Myocyte (in vitro differentiated cells): ENCODE data around the gene CS. TPM values are rescaled to one million over a fixed set of nuclear protein-coding genes. Genes with fewer than 3 reads are reported as not detected.

Source experiments
- total RNA-seq: library from RNA; depleted of rRNA; stranded (reverse); fragments of >200 nt; gene quantifications from 2 replicates; pipeline ENCODE4 v1.2.3, GENCODE V29; 2014

CS gene
- total RNA-seq, 1 donor from 2014 or later: 178 TPM

Other genes starting within 250 kb of the CS start
- gene ERBB3, start 220.2 kb downstream of the CS start, total RNA-seq: 178 and 188 TPM in 2 replicates
- 233 and 241 TPM in 2 replicates for gene PA2G4, start 195.8 kb downstream of the CS start, total RNA-seq
- gene RPL41, start 183.7 kb downstream of the CS start, total RNA-seq: 1,498 and 1,992 TPM in 2 replicates
- 4.9 and 5.5 TPM in 2 replicates for gene ZC3H10, start 182.1 kb downstream of the CS start, total RNA-seq
- gene ESYT1, start 172.1 kb downstream of the CS start, total RNA-seq: 442 and 481 TPM in 2 replicates
- gene MYL6B, start 147.7 kb downstream of the CS start, total RNA-seq: 3,936 and 4,339 TPM in 2 replicates
- gene MYL6, start 142.0 kb downstream of the CS start, total RNA-seq: 883 and 1,119 TPM in 2 replicates
- gene SMARCC2, start 110.8 kb downstream of the CS start, total RNA-seq: 75.8 and 80.0 TPM in 2 replicates
- gene RNF41, start 78.4 kb downstream of the CS start, total RNA-seq: 90.4 and 121 TPM in 2 replicates
- 29.2 and 32.0 TPM in 2 replicates for gene NABP2, start 76.0 kb downstream of the CS start, total RNA-seq
- gene SLC39A5, start 70.3 kb downstream of the CS start, total RNA-seq: not detected in 2 replicates
- 31.3 and 31.8 TPM in 2 replicates for gene ANKRD52, start 41.9 kb downstream of the CS start, total RNA-seq
- gene COQ10A, start 33.4 kb downstream of the CS start, total RNA-seq: 87.8 and 112 TPM in 2 replicates
- gene CNPY2, start 15.7 kb upstream of the CS start, total RNA-seq: 83.1 and 92.9 TPM in 2 replicates
- gene PAN2, start 33.7 kb upstream of the CS start, total RNA-seq: 44.4 and 49.3 TPM in 2 replicates
- 0.51 TPM in 1 of 2 replicates, not detected in the other for gene IL23A, start 38.6 kb upstream of the CS start, total RNA-seq
- 196 and 202 TPM in 2 replicates for gene STAT2, start 59.8 kb upstream of the CS start, total RNA-seq
- gene APOF, start 62.5 kb upstream of the CS start, total RNA-seq: not detected in 2 replicates
- gene TIMELESS, start 149.1 kb upstream of the CS start, total RNA-seq: 4.5 and 5.5 TPM in 2 replicates
- gene MIP, start 154.3 kb upstream of the CS start, total RNA-seq: 0.24 TPM in 1 of 2 replicates, not detected in the other
- 2.1 and 2.4 TPM in 2 replicates for gene SPRYD4, start 168.2 kb upstream of the CS start, total RNA-seq
- not detected in 2 replicates for gene GLS2, start 187.8 kb upstream of the CS start, total RNA-seq
- gene RBMS2, start 221.5 kb upstream of the CS start, total RNA-seq: 9.2 and 9.7 TPM in 2 replicates